Ovary (tissue), 9 donors: ENCODE data around the gene UNC13C. TPM values are rescaled to one million over a fixed set of nuclear protein-coding genes. Genes with fewer than 3 reads are reported as not detected.

Experiments used
- DNase-seq, 5 donors: peaks; one replicate each; pipeline ENCODE4 v3.0.0-alpha.2; 2019 to 2020
- H3K27ac ChIP-seq, 2 donors: fragments of 200-600 bp; one replicate each; pipeline versions ENCODE4 v1.5.1 to v1.8.0; 2019 to 2022
- H3K27me3 ChIP-seq: fragments of 200-600 bp; one replicate; pipeline ENCODE4 v1.8.0; 2022
- H3K36me3 ChIP-seq: fragments of 200-600 bp; sonication (generic); one replicate; pipeline ENCODE4 v1.5.1; 2019
- H3K4me1 ChIP-seq: one replicate; pipeline ENCODE4 v1.8.1; 2013; ENCODE audit warnings: mild to moderate bottlenecking, moderate library complexity; ENCODE audit not compliant: insufficient read depth
- H3K4me3 ChIP-seq: fragments of 200-600 bp; sonication (generic); one replicate; pipeline ENCODE4 v1.5.1; 2017
- H3K9me3 ChIP-seq, 2 donors: fragments of 200-600 bp in 1 of 2; sonication (generic) in 1 of 2; one replicate each; pipeline versions ENCODE4 v1.5.1 to v1.8.1; 2013 to 2019; ENCODE audit warnings: mild to moderate bottlenecking in 1 of 2, moderate library complexity in 1 of 2
- EP300 ChIP-seq: sonication (generic); formaldehyde crosslinking; IDR thresholded peaks from one replicate; pipeline ENCODE4 v1.6.1; 2017; ENCODE audit warnings: antibody characterized with exemption
- POLR2A ChIP-seq: fragments of 450-650 bp; IDR thresholded peaks from one replicate; pipeline ENCODE4 v1.6.1; 2017; ENCODE audit warnings: antibody characterized with exemption, mild to moderate bottlenecking, moderate library complexity
- WGBS, 3 donors: extraction: QIAGEN DNeasy Blood & Tissue Kit in 1 of 3; methylation state at CpG; one replicate each; pipeline versions ENCODE4 v1.1.5 to v1.1.7; 2013 to 2017; 5-methylcytosine and 5-hydroxymethylcytosine counted together
- intact Hi-C, 4 donors: fragments of 100-400 bp; cut with DNase I; formaldehyde crosslinking; loops; one replicate each; pipeline versions ENCODE4 v1.11.0 to v1.15.1; 2022 to 2023
- polyA plus RNA-seq, 2 donors: library from polyadenylated mRNA; stranded (reverse); fragments of 200-250 nt in 1 of 2; fragments of 350-450 nt in 1 of 2; fragmentation: Illumina TruSeq in 1 of 2; extraction: RNeasy Lipid Tissue Mini Kit (QIAGEN cat#74804) in 1 of 2; gene quantifications; one replicate each; pipeline ENCODE4 v1.2.3, GENCODE V29; 2013 to 2014
- total RNA-seq, 7 donors: library from RNA; depleted of rRNA in 2 of 7; stranded (reverse); fragments of >200 nt in 2 of 7; fragmentation: NEBNext Ultra II Directional in 3 of 7; extraction: Animal tissue kit (Norgen Biotek cat#: 25700) in 3 of 7; gene quantifications; one replicate each; pipeline versions ENCODE4 v1.1.0 to v1.2.4, GENCODE V29; 2016 to 2023
- TF ChIP-seq, protein P1 (sequence below), 3 donors: fragments of 450-650 bp in 2 of 3; fragments of 200-600 bp in 1 of 3; IDR thresholded peaks; one replicate each; pipeline versions ENCODE4 v1.5.1 to v1.8.0; 2016 to 2022; ENCODE audit warnings: antibody characterized with exemption in 3 of 3, mild to moderate bottlenecking in 1 of 3
- donor health status: DM: no; HTN: no; CAD: no; lungs with moderate emphysema.
- donor health status: DM: no; HTN: no; CAD: no.
- donor health status: Bipolar disorder and iron deficiency.
- donor health status: DM: yes; HTN: yes; CAD: no.
- donor health status: DM: no; HTN: no; CAD: no.
- donor health status: DM: yes; HTN: yes; CAD: no.

Gene UNC13C
- total and polyA plus RNA-seq, 9 donors = 0.05 to 2.1 (median 1.3) TPM

DNA sequence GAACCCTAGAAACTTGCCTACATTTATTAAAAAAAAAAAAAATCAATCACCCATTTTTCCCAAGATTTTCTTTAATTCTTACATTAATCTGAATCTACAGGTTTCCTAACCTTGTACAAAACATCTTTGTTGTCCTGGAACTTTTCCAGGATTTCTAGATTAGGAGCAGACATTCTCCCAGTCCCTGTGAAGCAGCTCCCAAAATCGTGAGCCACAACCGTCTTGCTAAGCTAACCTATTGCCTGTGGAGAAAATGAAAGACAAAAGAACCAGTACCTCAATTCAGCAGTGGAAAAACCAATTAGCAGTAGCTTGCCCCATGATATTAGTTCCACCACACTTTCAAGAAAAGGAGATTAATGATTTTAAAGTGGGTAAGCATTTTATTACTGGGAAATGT lies 522.1 kb downstream of the UNC13C start:
- no peak for DNase-seq
- Histone ChIP-seq H3K36me3 (no peaks in the 10 kb centered on the region), H3K4me1 (no peaks in the 10 kb centered on the region), H3K9me3 (no peaks in the 10 kb centered on the region), H3K4me3 (no peak overlapping the region), H3K27ac (no peak overlapping the region), H3K27me3 (no peaks in the 10 kb centered on the region)
- no peak for TF ChIP-seq EP300
- TF ChIP-seq, protein P1, sequence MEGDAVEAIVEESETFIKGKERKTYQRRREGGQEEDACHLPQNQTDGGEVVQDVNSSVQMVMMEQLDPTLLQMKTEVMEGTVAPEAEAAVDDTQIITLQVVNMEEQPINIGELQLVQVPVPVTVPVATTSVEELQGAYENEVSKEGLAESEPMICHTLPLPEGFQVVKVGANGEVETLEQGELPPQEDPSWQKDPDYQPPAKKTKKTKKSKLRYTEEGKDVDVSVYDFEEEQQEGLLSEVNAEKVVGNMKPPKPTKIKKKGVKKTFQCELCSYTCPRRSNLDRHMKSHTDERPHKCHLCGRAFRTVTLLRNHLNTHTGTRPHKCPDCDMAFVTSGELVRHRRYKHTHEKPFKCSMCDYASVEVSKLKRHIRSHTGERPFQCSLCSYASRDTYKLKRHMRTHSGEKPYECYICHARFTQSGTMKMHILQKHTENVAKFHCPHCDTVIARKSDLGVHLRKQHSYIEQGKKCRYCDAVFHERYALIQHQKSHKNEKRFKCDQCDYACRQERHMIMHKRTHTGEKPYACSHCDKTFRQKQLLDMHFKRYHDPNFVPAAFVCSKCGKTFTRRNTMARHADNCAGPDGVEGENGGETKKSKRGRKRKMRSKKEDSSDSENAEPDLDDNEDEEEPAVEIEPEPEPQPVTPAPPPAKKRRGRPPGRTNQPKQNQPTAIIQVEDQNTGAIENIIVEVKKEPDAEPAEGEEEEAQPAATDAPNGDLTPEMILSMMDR (IDR thresholded peaks at IDR 0.05) = no peak
- WGBS, 3 donors = 63 to 73% (median 72%) methylated on average over 2 of the region's 2 CpGs
- intact Hi-C loops = no loop called here

DNA sequence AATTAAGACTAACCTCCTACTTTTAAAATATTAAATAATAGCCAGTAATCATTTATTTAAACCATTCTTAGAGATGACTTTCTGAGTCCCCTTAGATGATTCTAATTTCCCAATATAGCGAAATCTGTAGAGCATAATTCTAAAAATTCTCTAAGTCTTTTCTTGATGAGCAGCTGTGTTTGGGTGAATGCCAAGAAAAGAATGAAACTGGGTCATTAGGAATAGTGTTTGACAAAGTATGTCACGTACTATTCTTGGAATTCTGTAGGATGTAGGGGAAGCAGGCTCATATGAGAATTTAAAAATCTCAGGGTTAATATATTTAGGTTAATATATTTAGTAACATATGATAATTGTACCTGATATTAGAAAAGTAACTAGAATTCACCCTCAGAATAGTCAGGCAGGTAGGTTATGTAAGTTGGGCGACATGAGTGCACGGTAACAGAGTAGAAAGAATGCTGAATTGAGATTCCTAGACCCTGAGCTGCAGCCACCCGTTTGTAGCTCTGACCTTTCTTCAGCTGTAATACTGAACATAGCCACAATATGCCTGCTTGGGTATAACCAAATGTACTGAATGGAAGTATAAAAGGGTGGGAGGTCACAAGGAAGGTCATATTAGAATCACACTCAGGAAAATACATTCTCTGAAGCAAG lies 524.3 kb downstream of the UNC13C start:
- Histone ChIP-seq H3K4me3 (no peak overlapping the region), H3K27ac (no peak overlapping the region), H3K36me3 (no peaks in the 10 kb centered on the region), H3K4me1 (no peaks in the 10 kb centered on the region), H3K9me3 (no peaks in the 10 kb centered on the region), H3K27me3 (no peaks in the 10 kb centered on the region)
- DNase-seq = no peak
- TF ChIP-seq EP300 (no peak), POLR2A (no peak)
- TF ChIP-seq, protein P1 (IDR thresholded peaks at IDR 0.05) = no peak
- WGBS, 3 donors = 47 to 65% (median 50%) methylated on average over 5 of the region's 5 CpGs
- intact Hi-C loops = no loop called here

DNA sequence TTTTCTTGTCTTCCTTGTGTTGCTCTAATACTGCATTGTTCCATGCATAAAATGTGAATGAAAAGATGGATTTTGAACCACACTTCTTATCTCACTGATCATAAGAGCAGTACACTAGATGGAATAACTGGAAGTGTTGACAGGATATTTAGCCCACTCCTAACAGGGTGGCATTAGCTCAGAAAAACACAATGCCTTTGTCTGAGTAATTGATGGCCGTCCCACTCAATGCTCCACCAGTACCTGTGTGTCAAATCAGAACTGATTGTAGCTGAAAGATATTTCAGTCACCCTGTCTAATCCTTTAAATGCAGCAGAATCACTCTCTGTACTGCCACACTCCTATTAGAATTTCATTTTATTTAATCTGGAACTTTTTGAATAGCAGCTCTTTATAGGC lies 526.5 kb downstream of the UNC13C start:
- DNase-seq = no peak
- Histone ChIP-seq H3K9me3 (no peaks in the 10 kb centered on the region), H3K4me3 (no peak overlapping the region), H3K27me3 (no peaks in the 10 kb centered on the region), H3K4me1 (no peaks in the 10 kb centered on the region), H3K27ac (no peak overlapping the region), H3K36me3 (no peaks in the 10 kb centered on the region)
- 97 to 100% (median 97%) methylated on average over 1 of the region's 1 CpG for WGBS, 3 donors
- intact Hi-C loops = no loop called here
- no peak for TF ChIP-seq POLR2A
- TF ChIP-seq, protein P1 (IDR thresholded peaks at IDR 0.05) = no peak
- TF ChIP-seq EP300 = no peak

DNA sequence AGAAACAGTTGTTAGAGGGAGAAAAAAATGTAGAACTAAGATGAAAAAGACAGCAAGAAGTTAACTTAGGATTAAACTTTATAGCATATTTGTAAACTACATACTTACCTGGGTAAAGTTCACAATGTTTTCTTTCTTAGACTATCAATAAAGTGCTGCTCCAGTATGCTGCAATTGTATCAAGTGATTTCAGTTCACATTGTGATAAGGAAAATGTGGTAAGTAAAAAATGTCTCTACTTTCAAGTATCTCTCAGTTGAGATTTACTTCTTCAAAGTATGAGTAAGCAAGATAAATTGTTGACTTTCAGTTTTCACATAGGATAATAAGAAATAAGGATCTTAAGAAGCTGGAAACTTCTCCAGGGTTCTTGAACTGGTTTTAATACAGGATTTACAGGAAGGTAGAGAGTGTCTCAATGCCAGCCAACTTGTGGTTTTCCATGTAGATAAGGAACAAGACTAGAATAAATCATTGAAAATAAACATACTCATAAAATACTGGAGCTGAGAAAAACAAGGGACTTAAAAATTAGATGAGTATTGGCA lies 528.8 kb downstream of the UNC13C start:
- Histone ChIP-seq H3K36me3 (no peaks in the 10 kb centered on the region), H3K27me3 (no peaks in the 10 kb centered on the region), H3K4me1 (no peaks in the 10 kb centered on the region), H3K4me3 (no peak overlapping the region), H3K9me3 (no peaks in the 10 kb centered on the region), H3K27ac (no peak overlapping the region)
- TF ChIP-seq POLR2A = no peak
- no peak for TF ChIP-seq EP300
- TF ChIP-seq, protein P1 (IDR thresholded peaks at IDR 0.05) = no peak
- intact Hi-C loops = no loop called here
- DNase-seq = no peak
